Fibroblast of skin of right biceps (primary cell): ENCODE measurements around the gene JADE2.
A peak's percentile ranks its signal among the peaks of the same experiment; 100 is the strongest.
"Not testable (repeated sequence)": the region's sequence is repeated elsewhere in the genome, so short reads cannot be mapped to it uniquely, and the experiment has no call there.

Experiments
- DNase-seq: peaks from one replicate; pipeline ENCODE4 v3.0.0-alpha.2; 2013

The JADE2 gene

DNA sequence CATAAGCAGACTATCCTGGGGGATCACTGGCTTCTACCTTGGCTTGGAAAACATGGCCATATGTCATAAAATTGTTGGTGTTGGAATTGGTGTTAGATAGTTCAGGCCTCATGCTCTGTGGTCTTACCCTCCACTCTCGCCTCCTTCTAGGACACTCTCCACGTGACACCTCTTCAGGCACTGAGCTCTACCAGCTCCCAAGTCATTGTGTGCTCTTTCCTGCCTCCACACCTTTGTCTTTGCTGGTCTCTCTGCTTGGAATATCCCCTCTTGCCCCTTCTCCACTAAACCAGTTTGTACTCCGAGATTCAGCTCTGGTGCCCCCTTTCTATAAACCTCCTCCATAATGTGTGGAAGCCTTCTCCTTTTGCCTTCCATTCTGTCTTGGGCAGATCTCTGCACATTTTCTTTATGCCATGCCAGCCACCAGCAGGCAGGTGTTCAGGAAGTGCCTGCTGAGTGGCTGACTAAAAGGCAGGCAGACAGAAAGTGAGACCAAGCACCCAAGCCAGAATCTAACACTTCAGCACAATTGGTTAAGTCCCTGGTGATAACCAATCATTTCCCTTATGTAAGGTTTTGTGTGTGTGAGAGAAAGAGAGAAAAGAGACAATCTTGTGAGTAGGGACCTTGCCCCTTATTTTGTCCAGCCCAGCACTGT lies 69.5 kb downstream of the JADE2 start:
- no peak for DNase-seq

DNA sequence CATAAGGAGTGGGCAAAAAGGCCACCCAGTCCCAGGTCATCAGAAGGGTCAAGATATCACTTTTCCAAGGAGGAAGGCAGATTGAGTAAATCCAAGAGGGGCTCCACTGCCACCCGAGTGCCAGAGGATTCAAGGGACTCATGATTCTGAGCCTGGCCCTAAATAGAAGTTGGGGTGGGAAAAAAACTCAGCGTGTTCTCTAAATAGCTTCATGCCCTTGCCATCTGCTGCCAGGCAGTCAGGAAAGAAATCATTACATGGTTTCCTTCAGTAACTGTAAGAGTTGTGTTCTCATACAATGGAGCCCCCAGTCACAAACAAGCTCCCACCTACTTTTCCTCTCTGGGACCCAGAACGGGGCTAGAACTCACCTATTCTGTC lies 70.0 kb downstream of the JADE2 start:
- no peak for DNase-seq

DNA sequence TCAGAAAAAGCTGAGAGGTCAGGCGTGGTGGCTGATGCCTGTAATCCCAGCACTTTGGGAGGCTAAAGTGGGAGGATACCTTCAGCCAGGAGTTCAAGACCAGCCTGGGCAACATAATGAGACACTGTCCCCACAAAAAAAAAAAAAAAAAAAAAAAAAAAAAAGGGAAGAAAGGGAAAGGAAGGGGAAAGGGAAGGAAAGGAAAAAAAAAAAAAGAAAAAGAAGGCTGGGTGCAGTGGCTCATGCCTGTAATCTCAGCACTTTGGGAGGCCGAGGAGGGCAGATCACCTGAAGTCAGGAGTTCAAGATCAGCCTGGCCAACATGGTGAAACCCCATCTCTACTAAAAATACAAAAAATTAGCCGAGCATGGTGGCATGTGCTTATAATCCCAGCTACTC lies 74.3 kb downstream of the JADE2 start:
- DNase-seq = not testable (repeated sequence)

GRCh38 chr5:134600600-134600999 lies 75.1 kb downstream of the JADE2 start:
- DNase-seq = peak; percentile 76

- peak; percentile 72 for DNase-seq
These were observed 77.6 kb downstream of the JADE2 start for GRCh38 chr5:134603059-134603458.

DNA sequence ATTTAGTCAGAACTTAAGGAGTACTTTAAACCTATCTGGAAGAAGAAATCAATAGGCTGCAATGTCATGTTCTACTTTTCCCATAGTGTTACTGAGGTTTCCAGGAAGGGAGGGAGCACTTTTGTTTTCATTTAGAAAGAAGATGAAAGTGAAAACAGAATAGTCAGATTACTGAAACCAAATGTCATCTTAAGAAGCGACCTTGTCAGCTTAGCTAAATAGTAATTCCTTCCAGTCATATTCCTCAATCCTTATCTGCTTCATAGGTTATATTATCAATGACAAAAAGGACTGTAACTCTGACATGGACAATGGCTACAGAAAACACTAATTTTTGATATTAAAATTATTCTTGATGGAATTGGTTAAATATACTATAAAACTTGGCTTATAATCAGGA lies 79.4 kb downstream of the JADE2 start:
- DNase-seq = no peak

DNA sequence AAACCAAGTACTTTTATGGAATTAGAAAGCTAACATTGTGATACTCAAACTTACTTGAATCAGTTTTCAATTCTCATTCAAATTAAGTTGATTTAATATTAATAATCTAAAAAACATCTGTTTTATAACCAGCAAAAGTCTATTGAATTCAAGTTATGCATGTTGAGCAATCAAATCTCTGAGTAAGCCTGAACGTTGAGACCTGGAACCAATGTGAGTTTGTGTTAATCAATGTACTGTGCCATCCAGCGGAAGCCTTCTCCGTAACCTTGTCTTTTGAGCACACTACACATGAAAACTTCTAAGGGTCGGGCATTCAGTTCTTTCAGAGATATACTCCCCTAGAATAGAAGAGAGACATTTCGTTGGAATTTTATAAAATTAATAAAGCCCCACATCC lies 81.3 kb downstream of the JADE2 start:
- DNase-seq = no peak

DNA sequence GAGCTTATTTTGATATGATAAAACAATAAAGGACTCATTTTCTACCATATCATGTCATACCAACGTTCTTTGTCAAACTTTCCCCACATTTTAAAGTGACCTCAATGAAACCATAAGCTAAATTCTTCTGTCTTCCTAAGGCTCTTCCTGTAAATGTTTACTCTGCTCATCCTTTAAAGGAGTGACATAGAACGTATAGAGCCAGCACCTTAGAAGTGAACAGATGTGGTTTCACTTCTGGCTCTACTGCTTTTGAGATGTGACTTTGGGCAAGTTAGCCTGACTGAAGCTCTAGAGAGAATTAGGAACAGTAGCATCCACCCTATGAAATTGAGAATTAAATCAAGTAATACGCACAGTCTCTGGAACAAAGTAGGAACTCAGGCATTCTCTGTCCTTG lies 83.1 kb downstream of the JADE2 start:
- DNase-seq = no peak

GRCh38 chr5:134609232-134609851 lies 83.9 kb downstream of the JADE2 start:
- no peak for DNase-seq

GRCh38 chr5:134610725-134611124 lies 85.3 kb downstream of the JADE2 start:
- DNase-seq = no peak

- no peak for DNase-seq
These were observed 86.0 kb downstream of the JADE2 start for GRCh38 chr5:134611515-134611914.

DNA sequence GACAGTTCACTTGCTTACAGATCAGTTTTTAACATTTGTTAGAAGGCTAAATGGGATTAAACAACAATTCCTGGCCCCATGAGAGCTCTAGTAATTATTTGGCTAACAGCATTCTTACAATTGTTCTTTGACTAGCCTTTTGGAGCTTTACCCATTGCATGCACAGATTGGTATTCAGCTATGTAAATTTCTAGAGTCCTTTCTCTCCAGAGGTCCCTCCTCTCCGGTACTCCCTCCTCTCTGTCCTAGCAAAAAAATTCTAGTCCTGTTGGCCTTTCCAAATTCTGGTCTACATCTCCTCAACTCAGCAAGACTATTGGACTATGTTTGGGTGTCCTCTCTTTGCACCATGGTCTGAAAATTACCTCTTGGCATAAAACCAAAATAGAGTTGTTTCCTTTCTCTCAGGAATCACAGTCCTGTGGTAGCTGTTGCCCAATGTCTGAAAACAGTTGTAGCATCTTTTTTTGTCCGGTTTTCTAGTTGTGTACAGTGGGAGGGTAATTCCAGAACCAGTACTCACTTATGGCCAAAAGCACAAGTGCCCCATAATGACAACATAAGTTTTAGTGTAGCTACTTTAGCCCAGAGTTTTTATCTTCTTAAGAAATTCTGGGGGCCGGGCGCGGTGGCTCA lies 89.1 kb downstream of the JADE2 start:
- no peak for DNase-seq

DNA sequence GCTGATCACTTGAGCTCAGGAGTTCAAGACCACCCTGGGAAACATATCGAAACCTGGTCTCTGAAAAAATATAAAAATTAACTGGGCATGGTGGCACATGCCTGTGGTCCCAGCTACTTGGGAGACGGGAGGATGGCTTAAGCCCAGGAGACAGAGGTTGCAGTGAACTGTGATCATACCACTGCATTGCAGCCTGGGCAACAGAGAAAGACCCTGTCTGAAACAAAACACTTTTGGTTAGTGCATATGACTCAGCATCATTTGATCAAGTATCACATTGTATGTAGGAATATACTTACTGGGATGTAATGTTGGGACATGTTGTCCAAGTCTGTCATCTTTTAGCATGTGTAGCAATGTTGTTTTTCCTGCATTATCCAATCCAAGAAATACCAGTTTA lies 95.2 kb downstream of the JADE2 start:
- no peak for DNase-seq

- DNase-seq = no peak
These were observed 100.1 kb downstream of the JADE2 start for GRCh38 chr5:134625559-134625958.

DNA sequence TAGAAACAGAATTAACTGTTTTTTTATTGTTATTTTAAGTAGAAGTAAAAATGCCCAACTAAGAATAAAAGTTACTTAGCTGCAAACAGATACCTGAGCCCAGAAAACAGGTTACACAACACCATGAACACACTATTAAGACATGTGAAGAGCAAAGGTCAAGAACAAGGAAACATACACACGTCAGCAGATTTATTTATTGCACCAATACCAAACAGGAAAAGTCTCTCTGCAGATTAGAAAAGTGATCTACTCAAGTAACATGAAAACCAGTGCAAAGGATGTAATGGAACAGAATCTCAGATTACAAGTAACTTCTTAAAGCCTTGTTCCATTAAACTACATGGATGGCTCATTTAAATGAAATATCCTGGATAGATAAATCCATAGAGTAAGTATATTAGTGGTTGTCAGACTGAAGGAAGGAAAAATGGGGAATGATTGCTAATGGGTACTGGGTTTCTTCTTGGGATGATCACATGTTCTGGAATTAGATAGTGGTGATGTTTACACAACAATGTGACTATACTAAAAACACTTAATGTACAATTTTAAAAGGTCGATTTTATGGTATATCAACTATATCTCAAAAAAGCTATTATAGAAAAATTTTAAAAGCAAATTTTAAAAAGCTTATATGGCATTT lies 101.0 kb downstream of the JADE2 start:
- DNase-seq = no peak
